Sigmoid colon (tissue), 4 donors: ENCODE measurements around the gene OR8B2.

Experiments
- EP300 ChIP-seq, 4 donors: sonication (generic); formaldehyde crosslinking; IDR thresholded peaks; one replicate each; pipeline ENCODE4 v1.6.1; 2017; ENCODE audit warnings: antibody characterized with exemption in 4 of 4
- POLR2A ChIP-seq, 2 donors: fragments of 450-650 bp; IDR thresholded peaks; one replicate each; pipeline ENCODE4 v1.6.1; 2016; ENCODE audit warnings: antibody characterized with exemption in 2 of 2, mild to moderate bottlenecking in 2 of 2, moderate library complexity in 2 of 2

GRCh38 chr11:124429599-124429998, 45.3 kb upstream of the OR8B2 start:
- TF ChIP-seq EP300 (IDR thresholded peaks at IDR 0.05) (no peak), POLR2A (IDR thresholded peaks at IDR 0.05) (no peak)
